ENCODE measurements around the gene MLEC.

MLEC gene

GRCh38 chr12:120741476-120742421 lies 54.8 kb downstream of the MLEC start:
- no peak for TF ChIP-seq CTCF (conservative IDR thresholded peaks at IDR 0.05; ENCODE audit: low read depth, low read length)
- H3K4me3 ChIP-seq (ENCODE audit: low read length), result no peak overlapping the region
- DNase-seq (ENCODE audit: low read depth), result no peak

DNA sequence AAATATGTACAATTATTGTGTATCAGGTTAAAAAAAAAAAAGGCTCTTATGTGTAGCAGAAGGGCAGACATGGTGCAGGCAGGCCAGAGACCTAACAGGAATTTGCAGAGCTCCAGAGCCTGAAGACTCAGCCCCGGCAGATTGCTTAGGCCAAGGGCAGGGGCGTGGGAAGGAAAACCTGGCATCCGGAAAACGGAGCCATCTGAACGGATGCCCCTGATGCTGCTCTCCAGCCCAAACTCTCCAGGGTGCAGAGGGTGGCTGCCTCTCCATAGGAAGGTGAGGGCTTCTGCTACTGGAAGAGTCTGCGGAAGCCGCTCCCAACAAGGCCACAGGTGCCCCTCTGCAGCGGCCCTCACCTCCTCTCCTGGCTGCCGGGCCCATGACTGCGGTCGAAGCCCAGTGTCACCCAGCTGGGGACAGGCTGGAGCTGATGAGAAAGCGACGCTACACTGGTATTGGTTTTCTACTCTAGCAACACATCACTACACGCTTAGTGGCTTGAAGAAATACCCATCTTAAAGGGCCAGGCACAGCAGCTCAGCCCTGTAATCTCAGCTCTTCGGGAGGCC lies 58.1 kb downstream of the MLEC start:
- TF ChIP-seq CTCF (conservative IDR thresholded peaks at IDR 0.05; ENCODE audit: low read depth, low read length), result no peak
- no peak for DNase-seq (ENCODE audit: low read depth)
- H3K4me3 ChIP-seq (ENCODE audit: low read length), result no peak overlapping the region

DNA sequence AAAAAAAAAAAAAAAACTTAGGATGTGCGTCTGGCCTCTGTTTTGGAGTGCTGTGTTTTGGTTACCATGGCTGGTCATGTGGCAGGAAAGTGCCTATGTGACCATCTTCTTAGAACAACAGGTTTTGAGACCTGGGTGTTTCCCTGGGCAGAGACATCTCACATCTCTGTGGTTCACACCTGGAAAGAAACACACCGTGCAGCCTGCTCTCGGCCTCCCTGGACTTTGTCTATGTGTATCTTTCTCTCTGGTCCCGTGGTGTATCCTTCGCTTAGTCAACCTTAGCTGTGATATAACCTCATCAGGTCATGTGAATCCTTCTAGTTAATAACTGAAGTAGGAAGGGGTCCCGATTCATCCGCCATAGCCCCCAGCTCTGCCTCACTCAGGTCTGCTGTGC lies 61.3 kb downstream of the MLEC start:
- no peak overlapping the region for H3K4me3 ChIP-seq (ENCODE audit: low read length)
- no peak for TF ChIP-seq CTCF (conservative IDR thresholded peaks at IDR 0.05; ENCODE audit: low read depth, low read length)
- DNase-seq (ENCODE audit: low read depth), result no peak

DNA sequence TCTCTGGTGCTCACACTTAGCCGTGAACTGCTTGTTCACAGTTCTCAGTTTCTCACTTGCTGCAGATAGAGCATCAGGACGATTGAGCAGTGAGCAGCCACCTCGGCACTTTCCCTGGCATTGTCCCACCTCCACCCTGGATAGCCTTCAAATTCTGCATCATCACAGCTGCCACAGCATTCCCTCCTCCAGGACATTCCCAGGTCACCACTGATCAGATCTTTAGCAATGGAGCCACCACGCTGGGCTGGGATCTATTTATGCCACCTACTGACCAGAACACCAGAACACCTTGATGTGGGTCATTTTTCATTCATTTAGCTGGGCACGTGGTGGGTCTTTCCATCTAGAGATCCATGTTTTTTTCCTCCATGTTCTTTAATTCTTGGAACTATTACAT lies 62.3 kb downstream of the MLEC start:
- TF ChIP-seq CTCF (conservative IDR thresholded peaks at IDR 0.05; ENCODE audit: low read depth, low read length), result no peak
- DNase-seq (ENCODE audit: low read depth), result no peak
- no peak overlapping the region for H3K4me3 ChIP-seq (ENCODE audit: low read length)

DNA sequence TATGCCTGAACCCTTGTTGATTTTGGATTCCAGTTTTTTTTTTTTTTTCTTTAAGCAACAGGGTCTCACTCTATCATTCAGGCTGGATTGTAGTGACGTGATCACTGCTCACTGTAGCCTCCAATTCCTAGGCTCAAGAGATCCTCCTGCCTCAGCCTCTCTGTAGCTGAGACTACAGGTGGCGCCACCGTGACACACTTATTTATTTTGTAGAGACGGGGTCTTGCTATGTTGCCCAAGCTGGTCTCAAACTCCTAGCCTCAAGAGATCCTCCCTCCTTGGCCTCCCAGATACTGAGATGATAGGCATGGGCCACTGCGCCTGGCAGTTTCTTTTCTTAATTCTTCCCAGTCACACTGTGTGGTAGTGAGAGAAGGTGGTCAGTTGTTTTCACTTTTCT lies 63.9 kb downstream of the MLEC start:
- TF ChIP-seq CTCF (conservative IDR thresholded peaks at IDR 0.05; ENCODE audit: low read depth, low read length), result no peak
- no peak overlapping the region for H3K4me3 ChIP-seq (ENCODE audit: low read length)
- DNase-seq (ENCODE audit: low read depth), result no peak

GRCh38 chr12:120751389-120751788 lies 64.4 kb downstream of the MLEC start:
- no peak for TF ChIP-seq CTCF (conservative IDR thresholded peaks at IDR 0.05; ENCODE audit: low read depth, low read length)
- no peak for DNase-seq (ENCODE audit: low read depth)
- no peak overlapping the region for H3K4me3 ChIP-seq (ENCODE audit: low read length)

All from retinal pigment epithelial cell (primary cell).